Measurements from ENCODE around the gene TAF8. TPM values are rescaled to one million over a fixed set of nuclear protein-coding genes. Genes with fewer than 3 reads are reported as not detected.
A peak's percentile ranks its signal among the peaks of the same experiment; 100 is the strongest.

Gene TAF8
- polyA plus RNA-seq, 1 donor (not counting 4 experiments of a cell fraction or from before 2014, with no cell fraction given) = 15.9 TPM

- Histone ChIP-seq H3K27me3 (ENCODE audit: control insufficient read depth, extremely low read depth, insufficient read depth, low read length) (no peaks in the 10 kb centered on the region), H3K9me1 (ENCODE audit: control insufficient read depth, extremely low read depth, insufficient read depth, low read length) (peaks cover 4% of the 10 kb centered on the region), H3K4me1 (ENCODE audit: control insufficient read depth, extremely low read depth, insufficient read depth, low read length) (peaks cover 13% of the 10 kb centered on the region), H3K4me3 (ENCODE audit: control insufficient read depth in 2 of 3, extremely low read depth in 1 of 3, insufficient read depth in 2 of 3, low read depth in 1 of 3, low read length in 3 of 3) (no peak overlapping the region), H3K4me2 (ENCODE audit: control insufficient read depth, extremely low read depth, insufficient read depth, low read depth, low read length) (no peak overlapping the region), H3K9me3 (ENCODE audit: control insufficient read depth, low read depth, low read length) (no peaks in the 10 kb centered on the region), H4K20me1 (ENCODE audit: control insufficient read depth, extremely low read depth, insufficient read depth, low read length) (peaks cover 6% of the 10 kb centered on the region), H2AFZ (ENCODE audit: control insufficient read depth, low read length) (no peak overlapping the region), H3K79me2 (ENCODE audit: control insufficient read depth, insufficient read depth, low read length) (peaks cover 27% of the 10 kb centered on the region), H3K9ac (ENCODE audit: control insufficient read depth, extremely low read depth, insufficient read depth, low read length) (no peak overlapping the region), H3K27ac (ENCODE audit: control insufficient read depth, insufficient read depth, low read length) (no peak overlapping the region), H3K36me3 (ENCODE audit: control insufficient read depth in 2 of 2, extremely low read depth in 1 of 2, insufficient read depth in 2 of 2, low read length in 2 of 2) (peaks cover 39 to 40% of the 10 kb centered on the region in 2 experiments)
- TF ChIP-seq CTCF (optimal IDR thresholded peaks at IDR 0.05 in 1 of 3, IDR thresholded peaks at IDR 0.05 in 1 of 3, conservative IDR thresholded peaks at IDR 0.05 in 1 of 3; ENCODE audit: extremely low read depth in 1 of 3, insufficient read depth in 2 of 3, low read length in 3 of 3) = no peak
- TF ChIP-seq EZH2 (IDR thresholded peaks at IDR 0.05; ENCODE audit: low read length) = no peak
- dilution Hi-C loops (cut with MboI; ENCODE audit: extremely low pct_ligation_motif_present, low sequenced_read_pairs) = no loop called here
- DNase-seq (ENCODE audit: low read depth, low spot score) (no peak), FAIRE-seq (peak; percentile 5)
These were observed 79.0 kb downstream of the TAF8 start for GRCh38 chr6:42129360-42129676.

- TF ChIP-seq EZH2 (IDR thresholded peaks at IDR 0.05; ENCODE audit: low read length) = no peak
- TF ChIP-seq CTCF (optimal IDR thresholded peaks at IDR 0.05 in 1 of 3, IDR thresholded peaks at IDR 0.05 in 1 of 3, conservative IDR thresholded peaks at IDR 0.05 in 1 of 3; ENCODE audit: extremely low read depth in 1 of 3, insufficient read depth in 2 of 3, low read length in 3 of 3) = no peak
- H3K36me3 ChIP-seq (ENCODE audit: control insufficient read depth in 2 of 2, extremely low read depth in 1 of 2, insufficient read depth in 2 of 2, low read length in 2 of 2) = peaks cover 30 to 33% of the 10 kb centered on the region in 2 experiments
- H3K9ac ChIP-seq (ENCODE audit: control insufficient read depth, extremely low read depth, insufficient read depth, low read length) = no peak overlapping the region
- no peaks in the 10 kb centered on the region for H3K27me3 ChIP-seq (ENCODE audit: control insufficient read depth, extremely low read depth, insufficient read depth, low read length)
- DNase-seq (ENCODE audit: low read depth, low spot score) = no peak
- H3K4me3 ChIP-seq (ENCODE audit: control insufficient read depth in 2 of 3, extremely low read depth in 1 of 3, insufficient read depth in 2 of 3, low read depth in 1 of 3, low read length in 3 of 3) = no peak overlapping the region
- H2AFZ ChIP-seq (ENCODE audit: control insufficient read depth, low read length) = no peak overlapping the region
- peaks cover 44% of the 10 kb centered on the region for H3K79me2 ChIP-seq (ENCODE audit: control insufficient read depth, insufficient read depth, low read length)
- no peak for FAIRE-seq
- no peaks in the 10 kb centered on the region for H3K9me3 ChIP-seq (ENCODE audit: control insufficient read depth, low read depth, low read length)
- H4K20me1 ChIP-seq (ENCODE audit: control insufficient read depth, extremely low read depth, insufficient read depth, low read length) = peaks cover 6% of the 10 kb centered on the region
- peak overlapping the region; percentile 47 for H3K27ac ChIP-seq (ENCODE audit: control insufficient read depth, insufficient read depth, low read length)
- no peak overlapping the region for H3K4me2 ChIP-seq (ENCODE audit: control insufficient read depth, extremely low read depth, insufficient read depth, low read depth, low read length)
- peaks cover 4% of the 10 kb centered on the region for H3K9me1 ChIP-seq (ENCODE audit: control insufficient read depth, extremely low read depth, insufficient read depth, low read length)
- dilution Hi-C loops (cut with MboI; ENCODE audit: extremely low pct_ligation_motif_present, low sequenced_read_pairs) = no loop called here
- peaks cover 16% of the 10 kb centered on the region for H3K4me1 ChIP-seq (ENCODE audit: control insufficient read depth, extremely low read depth, insufficient read depth, low read length)
These were observed 81.2 kb downstream of the TAF8 start for GRCh38 chr6:42131531-42131930.
